22Rv1 (cell line): ENCODE results near the gene SZT2.

Source experiments
- ZFX ChIP-seq: fragments of 450-650 bp; IDR thresholded peaks from 2 replicates; pipeline ENCODE4 v1.6.1; 2017; ENCODE audit warnings: antibody characterized with exemption, borderline replicate concordance
- TF ChIP-seq, protein P1 (sequence below): fragments of 450-650 bp; IDR thresholded peaks from 2 replicates; pipeline ENCODE4 v1.5.1; 2017; ENCODE audit warnings: mild to moderate bottlenecking

GRCh38 chr1:43366179-43366578 is 23.5 kb upstream of the SZT2 start:
- TF ChIP-seq, protein P1, sequence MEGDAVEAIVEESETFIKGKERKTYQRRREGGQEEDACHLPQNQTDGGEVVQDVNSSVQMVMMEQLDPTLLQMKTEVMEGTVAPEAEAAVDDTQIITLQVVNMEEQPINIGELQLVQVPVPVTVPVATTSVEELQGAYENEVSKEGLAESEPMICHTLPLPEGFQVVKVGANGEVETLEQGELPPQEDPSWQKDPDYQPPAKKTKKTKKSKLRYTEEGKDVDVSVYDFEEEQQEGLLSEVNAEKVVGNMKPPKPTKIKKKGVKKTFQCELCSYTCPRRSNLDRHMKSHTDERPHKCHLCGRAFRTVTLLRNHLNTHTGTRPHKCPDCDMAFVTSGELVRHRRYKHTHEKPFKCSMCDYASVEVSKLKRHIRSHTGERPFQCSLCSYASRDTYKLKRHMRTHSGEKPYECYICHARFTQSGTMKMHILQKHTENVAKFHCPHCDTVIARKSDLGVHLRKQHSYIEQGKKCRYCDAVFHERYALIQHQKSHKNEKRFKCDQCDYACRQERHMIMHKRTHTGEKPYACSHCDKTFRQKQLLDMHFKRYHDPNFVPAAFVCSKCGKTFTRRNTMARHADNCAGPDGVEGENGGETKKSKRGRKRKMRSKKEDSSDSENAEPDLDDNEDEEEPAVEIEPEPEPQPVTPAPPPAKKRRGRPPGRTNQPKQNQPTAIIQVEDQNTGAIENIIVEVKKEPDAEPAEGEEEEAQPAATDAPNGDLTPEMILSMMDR = no peak
- no peak for TF ChIP-seq ZFX
